ENCODE measurements around the gene TMEM86A. TPM values are rescaled to one million over a fixed set of nuclear protein-coding genes. Genes with fewer than 3 reads are reported as not detected.
"Not testable (repeated sequence)": the region's sequence is repeated elsewhere in the genome, so short reads cannot be mapped to it uniquely, and the experiment has no call there.

The TMEM86A gene
- total RNA-seq, 4 donors from 2014 or later: 5.8 to 13.2 (median 6.2) TPM

- Histone ChIP-seq H3K4me3 (replicated peaks in 1 of 3) (no peak overlapping the region), H3K4me1 (no peaks in the 10 kb centered on the region), H3K27me3 (no peaks in the 10 kb centered on the region), H3K36me3 (no peaks in the 10 kb centered on the region), H3K9me3 (no peaks in the 10 kb centered on the region), H3K27ac (no peak overlapping the region)
- 80 to 91% methylated on average over 3 of the region's 3 CpGs for WGBS, 2 donors
- DNase-seq: no peak
- TF ChIP-seq POLR2A (IDR thresholded peaks at IDR 0.05): no peak
- no peak for TF ChIP-seq CTCF (IDR thresholded peaks at IDR 0.05)
- intact Hi-C loops (cut with DNase I): no loop called here
These were observed 21.0 kb upstream of the TMEM86A start for GRCh38 chr11:18677560-18677959.

GRCh38 chr11:18681949-18682348 is 16.6 kb upstream of the TMEM86A start:
- intact Hi-C loops (cut with DNase I); H3K27ac ChIP-seq; H3K4me1 ChIP-seq; H3K4me3 ChIP-seq (replicated peaks in 1 of 3); DNase-seq; H3K36me3 ChIP-seq; H3K27me3 ChIP-seq; H3K9me3 ChIP-seq: not testable (repeated sequence)
- WGBS, 2 donors: 77 to 83% methylated on average over 1 of the region's 1 CpG

GRCh38 chr11:18682466-18682865 is 16.1 kb upstream of the TMEM86A start:
- intact Hi-C loops (cut with DNase I): no loop called here
- H3K4me1 ChIP-seq: no peaks in the 10 kb centered on the region
- no peak for DNase-seq
- no peaks in the 10 kb centered on the region for H3K36me3 ChIP-seq
- H3K4me3 ChIP-seq (replicated peaks in 1 of 3): no peak overlapping the region
- no peaks in the 10 kb centered on the region for H3K9me3 ChIP-seq
- TF ChIP-seq POLR2A (IDR thresholded peaks at IDR 0.05): no peak
- WGBS, 2 donors: 85 to 92% methylated on average over 3 of the region's 3 CpGs
- H3K27ac ChIP-seq: no peak overlapping the region
- no peaks in the 10 kb centered on the region for H3K27me3 ChIP-seq

- DNase-seq: no peak
- no peaks in the 10 kb centered on the region for H3K36me3 ChIP-seq
- intact Hi-C loops (cut with DNase I): no loop called here
- TF ChIP-seq CTCF (IDR thresholded peaks at IDR 0.05) (no peak), POLR2A (IDR thresholded peaks at IDR 0.05) (no peak)
- no peaks in the 10 kb centered on the region for H3K27me3 ChIP-seq
- H3K9me3 ChIP-seq: no peaks in the 10 kb centered on the region
- 41 to 94% methylated on average over 1 of the region's 1 CpG for WGBS, 2 donors
- H3K4me3 ChIP-seq (replicated peaks in 1 of 3): no peak overlapping the region
- no peaks in the 10 kb centered on the region for H3K4me1 ChIP-seq
- H3K27ac ChIP-seq: no peak overlapping the region
These were observed 14.3 kb upstream of the TMEM86A start for GRCh38 chr11:18684267-18684666.

GRCh38 chr11:18691467-18692140 is 7.0 kb upstream of the TMEM86A start:
- H3K36me3 ChIP-seq; H3K9me3 ChIP-seq; H3K27me3 ChIP-seq; intact Hi-C loops (cut with DNase I); DNase-seq; H3K4me3 ChIP-seq (replicated peaks in 1 of 3); H3K4me1 ChIP-seq; H3K27ac ChIP-seq: not testable (repeated sequence)
- WGBS, 2 donors: 84 to 89% methylated on average over 4 of the region's 4 CpGs

- Histone ChIP-seq H3K36me3 (no peaks in the 10 kb centered on the region), H3K4me3 (replicated peaks in 1 of 3) (no peak overlapping the region), H3K27me3 (no peaks in the 10 kb centered on the region), H3K4me1 (no peaks in the 10 kb centered on the region), H3K9me3 (no peaks in the 10 kb centered on the region), H3K27ac (no peak overlapping the region)
- DNase-seq: no peak
- TF ChIP-seq CTCF (IDR thresholded peaks at IDR 0.05) (no peak), POLR2A (IDR thresholded peaks at IDR 0.05) (no peak)
- 64 to 69% methylated on average over 9 of the region's 9 CpGs for WGBS, 2 donors
- intact Hi-C loops (cut with DNase I): no loop called here
These were observed 5.4 kb upstream of the TMEM86A start for GRCh38 chr11:18692941-18693760.

Data from thyroid gland (tissue), 4 donors.